Liver (tissue), 9 donors: ENCODE results near the gene PINK1. TPM values are rescaled to one million over a fixed set of nuclear protein-coding genes. Genes with fewer than 3 reads are reported as not detected.

Source experiments
- DNase-seq: peaks from one replicate; pipeline ENCODE4 v3.0.0-alpha.2; 2017; ENCODE audit warnings: low spot score
- H3K27ac ChIP-seq, 2 donors: one replicate each; pipeline ENCODE4 v1.7.0; 2013; ENCODE audit warnings: inconsistent platforms in 2 of 2, low read length in 2 of 2, control low read depth in 1 of 2, low read depth in 1 of 2, mild to moderate bottlenecking in 1 of 2
- H3K27me3 ChIP-seq, 4 donors: one replicate each; pipeline versions ENCODE4 v1.6.1 to v1.7.0; 2013; ENCODE audit warnings: low read length in 3 of 4, inconsistent platforms in 1 of 4, mild to moderate bottlenecking in 1 of 4, moderate library complexity in 1 of 4; ENCODE audit not compliant: control insufficient read depth in 4 of 4, insufficient read depth in 4 of 4
- H3K36me3 ChIP-seq, 4 donors: one replicate each; pipeline versions ENCODE4 v1.6.1 to v1.7.0; 2013; ENCODE audit warnings: low read length in 3 of 4, mild to moderate bottlenecking in 3 of 4, low read depth in 1 of 4, moderate library complexity in 1 of 4; ENCODE audit not compliant: control insufficient read depth in 4 of 4, insufficient read depth in 3 of 4
- H3K4me1 ChIP-seq, 4 donors: one replicate each; pipeline versions ENCODE4 v1.6.1 to v1.7.0; 2013; ENCODE audit warnings: low read length in 3 of 4, mild to moderate bottlenecking in 3 of 4, moderate library complexity in 1 of 4; ENCODE audit not compliant: control insufficient read depth in 4 of 4, insufficient read depth in 4 of 4
- H3K4me3 ChIP-seq, 3 donors: one replicate each; pipeline versions ENCODE4 v1.6.1 to v1.7.0; 2013; ENCODE audit warnings: low read length in 3 of 3, control low read depth in 1 of 3, low read depth in 1 of 3, mild to moderate bottlenecking in 1 of 3
- H3K9ac ChIP-seq, 2 donors: one replicate each; pipeline ENCODE4 v1.7.0; 2013; ENCODE audit warnings: low read length in 2 of 2, mild to moderate bottlenecking in 2 of 2, moderate library complexity in 2 of 2, control low read depth in 1 of 2, low read depth in 1 of 2
- H3K9me3 ChIP-seq, 4 donors: one replicate each; pipeline versions ENCODE4 v1.6.1 to v1.7.0; 2013; ENCODE audit warnings: low read length in 3 of 4; ENCODE audit not compliant: control insufficient read depth in 4 of 4
- ATF3 ChIP-seq: IDR thresholded peaks from 2 replicates; pipeline ENCODE4 v1.6.1; 2016; ENCODE audit warnings: antibody characterized with exemption
- CTCF ChIP-seq: fragments of 150-350 bp; IDR thresholded peaks from 2 replicates; pipeline ENCODE4 v1.5.1; 2017; ENCODE audit warnings: improper control_type of control experiment, low read depth, low read length; ENCODE audit not compliant: missing input control
- EGR1 ChIP-seq, 2 donors: IDR thresholded peaks; 2 replicates each; pipeline ENCODE4 v1.6.1; 2016 to 2018; ENCODE audit warnings: antibody characterized with exemption in 2 of 2, low read depth in 2 of 2
- FOXA1 ChIP-seq: IDR thresholded peaks from 2 replicates; pipeline ENCODE4 v1.6.1; 2016; ENCODE audit warnings: antibody characterized with exemption
- FOXA2 ChIP-seq: IDR thresholded peaks from 2 replicates; pipeline ENCODE4 v1.6.1; 2016; ENCODE audit warnings: antibody characterized with exemption
- GABPA ChIP-seq, 2 donors: IDR thresholded peaks in 1 of 2; conservative IDR thresholded peaks in 1 of 2; 2 replicates each; pipeline ENCODE4 v1.6.1; 2016; ENCODE audit warnings: antibody characterized with exemption in 2 of 2, mild to moderate bottlenecking in 1 of 2, moderate library complexity in 1 of 2
- HNF4A ChIP-seq, 2 donors: conservative IDR thresholded peaks; 2 replicates each; pipeline ENCODE4 v1.6.1; 2016; ENCODE audit warnings: antibody characterized with exemption in 2 of 2, mild to moderate bottlenecking in 2 of 2
- HNF4G ChIP-seq: IDR thresholded peaks from 2 replicates; pipeline ENCODE4 v1.6.1; 2016; ENCODE audit warnings: antibody characterized with exemption
- JUND ChIP-seq, 2 donors: IDR thresholded peaks; 2 replicates each; pipeline ENCODE4 v1.6.1; 2016; ENCODE audit warnings: antibody characterized with exemption in 2 of 2
- MAX ChIP-seq: IDR thresholded peaks from 2 replicates; pipeline ENCODE4 v1.6.1; 2016; ENCODE audit warnings: antibody characterized with exemption
- NR2F2 ChIP-seq: IDR thresholded peaks from 2 replicates; pipeline ENCODE4 v1.6.1; 2016; ENCODE audit warnings: antibody characterized with exemption
- RAD21 ChIP-seq, 2 donors: IDR thresholded peaks; 2 replicates each; pipeline ENCODE4 v1.6.1; 2016; ENCODE audit warnings: antibody characterized with exemption in 2 of 2, mild to moderate bottlenecking in 2 of 2
- RXRA ChIP-seq, 2 donors: IDR thresholded peaks; 2 replicates each; pipeline ENCODE4 v1.6.1; 2017 to 2018; ENCODE audit warnings: antibody characterized with exemption in 2 of 2, mild to moderate bottlenecking in 1 of 2
- SP1 ChIP-seq: IDR thresholded peaks from 2 replicates; pipeline ENCODE4 v1.6.1; 2018; ENCODE audit warnings: antibody characterized with exemption, mild to moderate bottlenecking
- ZBTB33 ChIP-seq: IDR thresholded peaks from 2 replicates; pipeline ENCODE4 v1.6.1; 2016; ENCODE audit warnings: antibody characterized with exemption
- WGBS: extraction: QIAGEN DNeasy Blood & Tissue Kit; methylation state at CpG from one replicate; pipeline ENCODE4 v1.1.7; 2013; 5-methylcytosine and 5-hydroxymethylcytosine counted together
- polyA plus RNA-seq, 2 donors: library from polyadenylated mRNA; stranded (reverse) in 1 of 2; unstranded in 1 of 2; fragments of 200-250 nt in 1 of 2; fragments of >200 nt in 1 of 2; fragmentation: Nextera tagmentation in 1 of 2; extraction: Ambion mirVana in 1 of 2; gene quantifications; one replicate each; pipeline versions ENCODE4 v1.2.1 to v1.2.3, GENCODE V29; 2013 to 2015
- total RNA-seq, 2 donors: library from RNA; depleted of rRNA; stranded (reverse); fragments of >200 nt; gene quantifications; one replicate each; pipeline ENCODE4 v1.2.3, GENCODE V29; 2014
- donor health status: healthy.
- donor health status: healthy.
- donor health status: healthy.
- donor health status: healthy.
- donor health status: healthy.

The PINK1 gene
- total and polyA plus RNA-seq, 4 donors = 52.7 to 118 (median 62.2) TPM

GRCh38 chr1:20654104-20654690, 20.9 kb downstream of the PINK1 start:
- DNase-seq = no peak
- 80% methylated on average over 20 of the region's 20 CpGs for WGBS
- no peaks in the 10 kb centered on the region for H3K27me3 ChIP-seq
- no peak overlapping the region for H3K4me3 ChIP-seq
- peaks cover 19 to 83% (median 59%) of the 10 kb centered on the region in 4 donors for H3K36me3 ChIP-seq
- H3K27ac ChIP-seq = no peak overlapping the region
- no peak overlapping the region for H3K9ac ChIP-seq
- TF ChIP-seq JUND (IDR thresholded peaks at IDR 0.05) (no peak), ZBTB33 (no peak), EGR1 (IDR thresholded peaks at IDR 0.05; ENCODE audit: low read depth in 2 of 2) (no peak)
- H3K9me3 ChIP-seq = no peaks in the 10 kb centered on the region
- peaks cover 0 to 1% (median under 1%) of the 10 kb centered on the region in 4 donors for H3K4me1 ChIP-seq

- Histone ChIP-seq H3K4me1 (peaks cover 0 to 22% (median 17%) of the 10 kb centered on the region in 4 donors), H3K36me3 (peaks cover 19 to 60% (median 46%) of the 10 kb centered on the region in 4 donors), H3K9me3 (no peaks in the 10 kb centered on the region), H3K27me3 (no peaks in the 10 kb centered on the region), H3K27ac (no peak overlapping the region), H3K9ac (no peak overlapping the region), H3K4me3 (no peak overlapping the region)
- no peak for DNase-seq
- WGBS = 84% methylated on average over 12 of the region's 12 CpGs
- TF ChIP-seq CTCF = no peak
- no peak for TF ChIP-seq GABPA (IDR thresholded peaks at IDR 0.05 in 1 of 2, conservative IDR thresholded peaks at IDR 0.05 in 1 of 2)
- no peak for TF ChIP-seq ATF3
- TF ChIP-seq HNF4A (conservative IDR thresholded peaks at IDR 0.05) = no peak
- TF ChIP-seq SP1 = no peak
- no peak for TF ChIP-seq MAX
- TF ChIP-seq ZBTB33 = no peak
- TF ChIP-seq FOXA1 = no peak
- no peak for TF ChIP-seq JUND (IDR thresholded peaks at IDR 0.05)
- TF ChIP-seq RXRA (IDR thresholded peaks at IDR 0.05) = no peak
- TF ChIP-seq RAD21 (IDR thresholded peaks at IDR 0.05) = no peak
- no peak for TF ChIP-seq HNF4G
- TF ChIP-seq FOXA2 = no peak
- no peak for TF ChIP-seq NR2F2
- no peak for TF ChIP-seq EGR1 (IDR thresholded peaks at IDR 0.05; ENCODE audit: low read depth in 2 of 2)
Measured at GRCh38 chr1:20657024-20657423, 23.8 kb downstream of the PINK1 start.
